SU-DHL-6 (cell line): ENCODE measurements around the gene SUN5.

Source experiments
- H2AFZ ChIP-seq: fragments of 200-600 bp; sonication (generic); 2 replicates; pipeline ENCODE4 v1.6.1; 2014; ENCODE audit warnings: low read depth, mild to moderate bottlenecking, moderate library complexity, mixed read lengths, antibody characterized with exemption, low read length; ENCODE audit not compliant: severe bottlenecking
- H3F3A ChIP-seq: fragments of 200-600 bp; shearing (Covaris generic); 2 replicates; pipeline ENCODE4 v1.6.0; 2016; ENCODE audit warnings: antibody characterized with exemption, mild to moderate bottlenecking; ENCODE audit not compliant: insufficient read depth
- H3K27ac ChIP-seq: fragments of 200-600 bp; sonication (generic); 2 replicates; pipeline ENCODE4 v1.5.1; 2016; ENCODE audit warnings: low read depth, mild to moderate bottlenecking, low read length, moderate library complexity, mixed read lengths
- H3K27me3 ChIP-seq: fragments of 200-600 bp; sonication (generic), shearing (Covaris generic); 2 replicates; pipeline ENCODE4 v1.6.0; 2014; ENCODE audit warnings: mild to moderate bottlenecking, low read length
- H3K36me3 ChIP-seq: fragments of 200-600 bp; sonication (generic); 2 replicates; pipeline ENCODE4 v1.6.1; 2014; ENCODE audit warnings: mild to moderate bottlenecking, low read length, mixed read lengths
- H3K4me2 ChIP-seq: fragments of 300-600, 200-600 bp; shearing (Covaris generic), sonication (generic); 2 replicates; pipeline ENCODE4 v1.6.0; 2014; ENCODE audit warnings: low read length, low read depth, mild to moderate bottlenecking; ENCODE audit not compliant: poor library complexity, severe bottlenecking
- H3K4me3 ChIP-seq: fragments of 200-600 bp; sonication (generic); 2 replicates; pipeline ENCODE4 v1.5.1; 2014; ENCODE audit warnings: antibody characterized with exemption, low read length, mild to moderate bottlenecking, mixed read lengths; ENCODE audit not compliant: insufficient read depth, poor library complexity, severe bottlenecking
- H3K79me2 ChIP-seq: fragments of 200-600 bp; sonication (generic); 2 replicates; pipeline ENCODE4 v1.6.1; 2014; ENCODE audit warnings: mild to moderate bottlenecking, low read length, moderate library complexity; ENCODE audit not compliant: insufficient read depth
- H3K9ac ChIP-seq: fragments of 200-600 bp; sonication (generic); 2 replicates; pipeline ENCODE4 v1.7.0; 2014; ENCODE audit warnings: mild to moderate bottlenecking, low read length
- H3K9me2 ChIP-seq: fragments of 200-600 bp; sonication (generic); replicated peaks from 2 replicates; pipeline ENCODE4 v1.6.1; 2014; ENCODE audit warnings: low read length; ENCODE audit not compliant: insufficient read depth
- H3K9me3 ChIP-seq: fragments of 200-600 bp; sonication (generic); 2 replicates; pipeline ENCODE4 v1.6.1; 2014; ENCODE audit warnings: low read length, mixed read lengths; ENCODE audit not compliant: insufficient read depth
- H4K20me1 ChIP-seq: fragments of 200-600 bp; sonication (generic); 2 replicates; pipeline ENCODE4 v1.6.1; 2014; ENCODE audit warnings: low read depth, mild to moderate bottlenecking, antibody characterized with exemption, low read length, moderate library complexity, mixed read lengths
- EZH2phosphoT487 ChIP-seq: fragments of 200-600 bp; sonication (generic), shearing (Covaris generic); conservative IDR thresholded peaks from 2 replicates; pipeline ENCODE4 v1.6.1; 2018; ENCODE audit warnings: mild to moderate bottlenecking, antibody characterized with exemption, low read length, moderate library complexity, mixed read lengths

SUN5 gene

GRCh38 chr20:32934580-32934979, 69.7 kb downstream of the SUN5 start:
- Histone ChIP-seq H3K27me3 (no peaks in the 10 kb centered on the region), H4K20me1 (no peaks in the 10 kb centered on the region), H3K4me2 (no peak overlapping the region), H3K4me3 (no peak overlapping the region), H3K9me3 (peaks cover 6% of the 10 kb centered on the region; the same call in 1 of the 2 replicates), H2AFZ (no peak overlapping the region), H3K36me3 (0 out of 2 replicates have a peak, but pooled peaks cover 4% of the 10 kb centered on the region), H3K9me2 (no peaks in the 10 kb centered on the region), H3K9ac (no peak overlapping the region), H3K27ac (no peak overlapping the region), H3K79me2 (no peaks in the 10 kb centered on the region), H3F3A (no peaks in the 10 kb centered on the region)
- no peak for TF ChIP-seq EZH2phosphoT487
